Astrocyte (in vitro differentiated cells and primary cell): ENCODE results near the gene SLC25A21.

ENCODE experiments used
- CTCF ChIP-seq: IDR thresholded peaks from 2 replicates; pipeline ENCODE4 v1.5.1; 2011; ENCODE audit warnings: low read depth, mild to moderate bottlenecking, inconsistent platforms, low read length, moderate library complexity; ENCODE audit not compliant: insufficient read depth
- EZH2 ChIP-seq: IDR thresholded peaks from 2 replicates; pipeline ENCODE4 v1.6.1; 2012; ENCODE audit warnings: mild to moderate bottlenecking, low read length, inconsistent platforms; ENCODE audit not compliant: insufficient read depth

GRCh38 chr14:37091651-37092050 lies 80.8 kb downstream of the SLC25A21 start:
- no peak for TF ChIP-seq CTCF
- no peak for TF ChIP-seq EZH2
